Transverse colon (tissue), 4 donors: Measurements from ENCODE around the gene EHBP1. TPM values are rescaled to one million over a fixed set of nuclear protein-coding genes. Genes with fewer than 3 reads are reported as not detected.
"Not testable (repeated sequence)": the region's sequence is repeated elsewhere in the genome, so short reads cannot be mapped to it uniquely, and the experiment has no call there.

ENCODE experiments used
- DNase-seq: peaks from one replicate; pipeline ENCODE4 v3.0.0-alpha.2; 2019
- H3K27ac ChIP-seq, 4 donors: fragments of 200-600 bp; sonication (generic); 2 replicates each; pipeline ENCODE4 v1.5.1; 2016 to 2018; ENCODE audit warnings: inconsistent platforms in 4 of 4
- H3K27me3 ChIP-seq: fragments of 200-600 bp; sonication (generic); 2 replicates; pipeline ENCODE4 v1.5.1; 2017; ENCODE audit warnings: inconsistent platforms
- H3K36me3 ChIP-seq, 4 donors: fragments of 200-600 bp; sonication (generic); 2 replicates each; pipeline ENCODE4 v1.5.1; 2017 to 2019; ENCODE audit warnings: inconsistent platforms in 4 of 4
- H3K4me1 ChIP-seq, 4 donors: fragments of 200-600 bp; sonication (generic); 2 replicates each; pipeline ENCODE4 v1.5.1; 2017 to 2020; ENCODE audit warnings: inconsistent platforms in 4 of 4
- H3K4me3 ChIP-seq, 4 donors: fragments of 200-600 bp; sonication (generic); 1 replicate in 1 of 4; 2 replicates in 3 of 4; pipeline versions ENCODE4 v1.5.1 to v1.6.1; 2017 to 2019; ENCODE audit warnings: inconsistent platforms in 4 of 4
- H3K9me3 ChIP-seq, 2 donors: fragments of 200-600 bp; sonication (generic); 2 replicates each; pipeline ENCODE4 v1.5.1; 2017 to 2019; ENCODE audit warnings: inconsistent platforms in 2 of 2
- EP300 ChIP-seq: sonication (generic); formaldehyde crosslinking; IDR thresholded peaks from one replicate; pipeline ENCODE4 v1.6.1; 2017; ENCODE audit warnings: antibody characterized with exemption, low read depth
- POLR2A ChIP-seq: fragments of 450-650 bp; IDR thresholded peaks from one replicate; pipeline ENCODE4 v1.6.1; 2016; ENCODE audit warnings: antibody characterized with exemption, mild to moderate bottlenecking, moderate library complexity
- POLR2AphosphoS5 ChIP-seq, 3 donors: sonication (generic); formaldehyde crosslinking; IDR thresholded peaks; one replicate each; pipeline ENCODE4 v1.6.1; 2016; ENCODE audit warnings: antibody characterized with exemption in 3 of 3
- WGBS, 2 donors: methylation state at CpG; one replicate each; pipeline ENCODE4 v1.1.5; 2018; ENCODE audit warnings: low coverage in 1 of 2; 5-methylcytosine and 5-hydroxymethylcytosine counted together
- in situ Hi-C, 4 donors: fragments of 200-750 bp; cut with MboI; loops; one replicate each; pipeline versions ENCODE4 v1.15.0 to v1.15.1; 2017; ENCODE audit warnings: low sequenced_read_pairs in 3 of 4, low pct_ligation_motif_present in 1 of 4, low pct_unique_long_range_greater_than_20kb in 1 of 4
- intact Hi-C: fragments of 100-400 bp; cut with DNase I; formaldehyde crosslinking; loops from one replicate; pipeline ENCODE4 v1.15.1; 2023; ENCODE audit warnings: low total_unique reads
- total RNA-seq, 4 donors: library from RNA; depleted of rRNA; stranded (reverse); fragments of >200 nt; gene quantifications; one replicate each; pipeline ENCODE4 v1.1.0, GENCODE V29; 2016
- TF ChIP-seq, protein P1 (sequence below), 5 experiments: fragments of 200-600 bp in 3 of 5; fragments of 450-650 bp in 2 of 5; sonication (generic) in 3 of 5; IDR thresholded peaks; 1 replicate in 2 of 5; 2 replicates in 3 of 5; pipeline ENCODE4 v1.5.1; 2016 to 2017; ENCODE audit warnings: antibody characterized with exemption in 5 of 5, inconsistent platforms in 3 of 5, mild to moderate bottlenecking in 2 of 5, moderate library complexity in 1 of 5

EHBP1 gene
- total RNA-seq, 4 donors from 2014 or later, result 41.1 to 69.4 (median 47.0) TPM

DNA sequence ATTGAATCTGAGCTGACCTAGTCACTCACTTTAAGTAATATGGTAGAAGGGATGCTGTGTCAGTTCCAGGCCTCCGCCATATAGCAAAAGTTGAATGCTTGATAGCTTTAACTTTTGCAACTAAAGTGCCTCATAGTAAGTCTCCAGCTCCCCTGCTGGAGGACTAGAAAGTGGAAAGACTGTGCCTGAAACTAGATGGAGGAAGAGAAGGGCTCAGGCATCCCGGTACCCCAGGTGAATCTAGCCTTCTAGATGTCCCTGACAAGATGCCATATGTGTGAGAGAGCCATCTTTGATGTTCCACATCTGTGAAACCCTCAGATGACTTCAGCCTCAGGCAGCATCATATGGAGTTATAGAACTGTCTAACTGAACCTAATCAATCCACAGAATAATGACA, 366.2 kb downstream of the EHBP1 start:
- in situ Hi-C loops (no loop called here), intact Hi-C loops (no loop called here)
- peaks cover 44% of the 10 kb centered on the region for H3K27me3 ChIP-seq
- H3K27ac ChIP-seq, result no peak overlapping the region
- H3K36me3 ChIP-seq, result no peaks in the 10 kb centered on the region
- no peak for DNase-seq
- 60 to 74% methylated on average over 1 to 2 of the region's 2 CpGs for WGBS, 2 donors
- H3K4me3 ChIP-seq, result no peak overlapping the region
- TF ChIP-seq, protein P1, sequence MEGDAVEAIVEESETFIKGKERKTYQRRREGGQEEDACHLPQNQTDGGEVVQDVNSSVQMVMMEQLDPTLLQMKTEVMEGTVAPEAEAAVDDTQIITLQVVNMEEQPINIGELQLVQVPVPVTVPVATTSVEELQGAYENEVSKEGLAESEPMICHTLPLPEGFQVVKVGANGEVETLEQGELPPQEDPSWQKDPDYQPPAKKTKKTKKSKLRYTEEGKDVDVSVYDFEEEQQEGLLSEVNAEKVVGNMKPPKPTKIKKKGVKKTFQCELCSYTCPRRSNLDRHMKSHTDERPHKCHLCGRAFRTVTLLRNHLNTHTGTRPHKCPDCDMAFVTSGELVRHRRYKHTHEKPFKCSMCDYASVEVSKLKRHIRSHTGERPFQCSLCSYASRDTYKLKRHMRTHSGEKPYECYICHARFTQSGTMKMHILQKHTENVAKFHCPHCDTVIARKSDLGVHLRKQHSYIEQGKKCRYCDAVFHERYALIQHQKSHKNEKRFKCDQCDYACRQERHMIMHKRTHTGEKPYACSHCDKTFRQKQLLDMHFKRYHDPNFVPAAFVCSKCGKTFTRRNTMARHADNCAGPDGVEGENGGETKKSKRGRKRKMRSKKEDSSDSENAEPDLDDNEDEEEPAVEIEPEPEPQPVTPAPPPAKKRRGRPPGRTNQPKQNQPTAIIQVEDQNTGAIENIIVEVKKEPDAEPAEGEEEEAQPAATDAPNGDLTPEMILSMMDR (IDR thresholded peaks at IDR 0.05), result no peak
- TF ChIP-seq POLR2A, result no peak
- no peak for TF ChIP-seq POLR2AphosphoS5 (IDR thresholded peaks at IDR 0.05)
- no peak for TF ChIP-seq EP300
- no peaks in the 10 kb centered on the region for H3K9me3 ChIP-seq
- H3K4me1 ChIP-seq, result no peaks in the 10 kb centered on the region

DNA sequence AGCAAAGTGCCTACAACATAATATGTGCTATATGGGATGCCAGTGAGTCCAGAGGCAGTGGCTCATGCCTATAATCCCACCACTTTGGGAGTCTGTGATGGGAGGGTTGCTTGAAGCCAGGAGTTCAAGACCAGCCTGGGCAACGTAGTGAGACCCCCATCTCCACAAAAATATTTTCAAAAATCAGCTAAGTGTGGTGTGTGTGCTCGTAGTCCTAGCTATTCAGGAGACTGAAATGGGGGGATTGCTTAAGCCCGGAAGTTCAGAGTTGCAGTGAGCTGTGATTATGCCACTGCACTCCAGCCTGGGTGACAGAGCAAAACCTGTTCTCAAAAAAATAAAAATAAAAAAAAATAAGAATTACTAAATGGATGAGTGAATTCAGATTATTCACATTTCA, 368.5 kb downstream of the EHBP1 start:
- in situ Hi-C loops, result no loop called here
- Histone ChIP-seq H3K36me3 (no peaks in the 10 kb centered on the region), H3K27ac (no peak overlapping the region), H3K27me3 (peaks cover 21% of the 10 kb centered on the region), H3K4me1 (no peaks in the 10 kb centered on the region), H3K9me3 (no peaks in the 10 kb centered on the region), H3K4me3 (no peak overlapping the region)
- no peak for DNase-seq
- TF ChIP-seq EP300 (no peak), POLR2AphosphoS5 (IDR thresholded peaks at IDR 0.05) (no peak), POLR2A (no peak)
- TF ChIP-seq, protein P1 (IDR thresholded peaks at IDR 0.05), result no peak
- whole genome bisulfite sequencing, 2 donors, result 81 to 82% methylated on average over 2 to 3 of the region's 3 CpGs
- intact Hi-C loops, result no loop called here

DNA sequence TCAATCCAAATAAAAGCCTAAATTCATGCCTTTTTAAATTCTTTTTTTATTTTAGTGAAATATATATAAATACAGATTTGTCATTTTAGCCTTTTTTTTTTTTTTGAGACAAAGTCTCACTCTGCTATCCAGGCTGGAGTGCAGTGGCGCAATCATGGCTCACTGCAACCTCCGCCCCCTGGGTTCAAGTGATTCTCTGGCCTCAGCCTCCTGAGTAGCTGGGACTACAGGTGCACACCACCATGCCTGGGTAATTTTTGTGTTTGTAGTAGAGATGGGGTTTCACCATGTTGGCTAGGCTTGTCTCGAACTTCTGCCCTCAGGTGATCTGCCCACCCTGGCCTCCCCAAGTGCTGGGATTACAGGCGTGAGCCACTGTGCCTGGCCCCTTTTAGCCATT, 368.9 kb downstream of the EHBP1 start:
- H3K27ac ChIP-seq, H3K9me3 ChIP-seq, intact Hi-C loops, H3K4me3 ChIP-seq, H3K4me1 ChIP-seq, DNase-seq, in situ Hi-C loops, H3K36me3 ChIP-seq: not testable (repeated sequence)
- H3K27me3 ChIP-seq, result peaks cover 17% of the 10 kb centered on the region
- WGBS, 2 donors, result 80 to 89% methylated on average over 2 to 4 of the region's 4 CpGs

DNA sequence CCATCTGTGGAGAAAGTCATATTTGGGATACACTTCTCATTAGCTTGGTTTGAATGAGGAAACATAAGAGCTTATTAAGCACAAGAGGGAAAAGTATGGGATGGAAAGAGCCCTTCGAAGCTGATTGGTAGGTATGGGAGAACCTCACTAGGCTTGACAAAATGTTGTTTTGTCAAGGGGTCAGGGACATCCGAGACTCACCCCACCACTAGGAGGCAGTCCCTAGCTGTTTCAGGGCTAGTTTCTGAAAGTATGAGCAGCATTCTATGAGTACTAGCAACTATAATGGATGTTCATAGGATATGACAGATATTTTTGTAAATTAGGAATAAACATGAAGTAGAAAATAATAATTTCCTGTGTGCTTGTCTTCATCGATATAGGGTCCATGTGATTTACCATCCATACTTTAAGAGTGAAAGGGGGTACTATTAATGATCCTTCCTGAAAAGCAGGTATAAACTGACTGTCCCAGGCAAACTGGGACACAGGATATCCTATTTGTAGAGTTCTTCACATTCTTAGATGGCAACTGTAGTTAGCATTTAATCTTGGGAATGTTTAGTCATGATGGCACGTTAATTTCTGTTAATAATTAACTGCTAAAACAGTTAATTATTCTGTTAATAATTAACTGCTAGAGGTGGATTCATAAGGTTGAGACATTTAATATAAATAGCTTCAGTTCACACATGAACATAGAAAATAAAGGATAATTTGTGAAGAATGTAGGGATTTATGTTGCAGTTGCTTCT, 373.5 kb downstream of the EHBP1 start:
- in situ Hi-C loops, result no loop called here
- H3K9me3 ChIP-seq, result peaks cover 0 to 2% of the 10 kb centered on the region in 2 donors
- H3K36me3 ChIP-seq, result no peaks in the 10 kb centered on the region
- no peaks in the 10 kb centered on the region for H3K4me1 ChIP-seq
- H3K27me3 ChIP-seq, result no peaks in the 10 kb centered on the region
- no peak for DNase-seq
- no peak overlapping the region for H3K27ac ChIP-seq
- no peak for TF ChIP-seq POLR2A
- TF ChIP-seq, protein P1 (IDR thresholded peaks at IDR 0.05), result peak in 1 of 5 experiments; percentile 10
- intact Hi-C loops, result no loop called here
- no peak overlapping the region for H3K4me3 ChIP-seq
- WGBS, 2 donors, result 55 to 62% methylated on average over 4 of the region's 4 CpGs

DNA sequence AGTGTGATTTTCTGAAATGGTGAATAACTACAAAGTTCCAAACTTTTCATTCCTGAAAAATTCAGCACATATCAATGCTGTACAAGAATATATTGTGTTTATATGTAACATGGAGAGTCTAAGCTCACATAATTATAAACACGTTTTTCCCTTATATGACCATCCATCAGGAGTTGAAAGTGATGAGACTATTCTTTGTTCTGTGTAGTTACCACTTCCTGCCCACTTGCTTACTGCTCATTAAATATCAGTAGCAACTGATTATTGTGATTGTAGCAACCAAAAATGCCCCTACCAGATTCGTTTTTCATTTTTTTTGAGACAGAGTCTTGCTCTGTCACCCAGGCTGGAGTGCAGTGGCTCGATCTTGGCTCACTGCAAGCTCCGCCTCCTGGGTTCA, 375.9 kb downstream of the EHBP1 start:
- Histone ChIP-seq H3K4me3 (no peak overlapping the region), H3K9me3 (peaks cover 0 to 2% of the 10 kb centered on the region in 2 donors), H3K27ac (no peak overlapping the region), H3K4me1 (no peaks in the 10 kb centered on the region), H3K36me3 (no peaks in the 10 kb centered on the region), H3K27me3 (no peaks in the 10 kb centered on the region)
- intact Hi-C loops (no loop called here), in situ Hi-C loops (no loop called here)
- TF ChIP-seq POLR2A, result no peak
- no peak for TF ChIP-seq EP300
- TF ChIP-seq, protein P1 (IDR thresholded peaks at IDR 0.05), result no peak
- no peak for DNase-seq
- 62 to 65% methylated on average over 4 of the region's 4 CpGs for WGBS, 2 donors
